ENCODE measurements around the gene LMX1B.

DNA sequence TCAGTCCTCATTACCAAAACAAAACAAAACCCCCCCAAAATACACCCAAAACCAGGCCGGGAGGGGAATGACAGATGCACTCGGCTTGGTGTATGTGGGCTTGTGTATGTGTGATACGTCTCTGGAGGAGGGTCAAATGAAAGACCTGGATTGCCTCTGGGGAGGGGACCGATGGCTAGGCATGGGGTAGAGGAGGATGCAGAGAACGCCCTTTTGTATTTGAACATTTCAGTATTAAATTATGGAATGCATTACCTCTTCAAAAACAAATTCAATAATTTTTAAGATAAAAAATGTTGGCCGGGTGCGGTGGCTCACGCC is 61.4 kb downstream of the LMX1B start:
- TF ChIP-seq, protein P1, sequence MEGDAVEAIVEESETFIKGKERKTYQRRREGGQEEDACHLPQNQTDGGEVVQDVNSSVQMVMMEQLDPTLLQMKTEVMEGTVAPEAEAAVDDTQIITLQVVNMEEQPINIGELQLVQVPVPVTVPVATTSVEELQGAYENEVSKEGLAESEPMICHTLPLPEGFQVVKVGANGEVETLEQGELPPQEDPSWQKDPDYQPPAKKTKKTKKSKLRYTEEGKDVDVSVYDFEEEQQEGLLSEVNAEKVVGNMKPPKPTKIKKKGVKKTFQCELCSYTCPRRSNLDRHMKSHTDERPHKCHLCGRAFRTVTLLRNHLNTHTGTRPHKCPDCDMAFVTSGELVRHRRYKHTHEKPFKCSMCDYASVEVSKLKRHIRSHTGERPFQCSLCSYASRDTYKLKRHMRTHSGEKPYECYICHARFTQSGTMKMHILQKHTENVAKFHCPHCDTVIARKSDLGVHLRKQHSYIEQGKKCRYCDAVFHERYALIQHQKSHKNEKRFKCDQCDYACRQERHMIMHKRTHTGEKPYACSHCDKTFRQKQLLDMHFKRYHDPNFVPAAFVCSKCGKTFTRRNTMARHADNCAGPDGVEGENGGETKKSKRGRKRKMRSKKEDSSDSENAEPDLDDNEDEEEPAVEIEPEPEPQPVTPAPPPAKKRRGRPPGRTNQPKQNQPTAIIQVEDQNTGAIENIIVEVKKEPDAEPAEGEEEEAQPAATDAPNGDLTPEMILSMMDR (IDR thresholded peaks at IDR 0.05): no peak
- TF ChIP-seq POLR2A (IDR thresholded peaks at IDR 0.05): no peak
